Endothelial cell (in vitro differentiated cells): ENCODE data around the gene MRTO4. TPM values are rescaled to one million over a fixed set of nuclear protein-coding genes. Genes with fewer than 3 reads are reported as not detected.
A peak's percentile ranks its signal among the peaks of the same experiment; 100 is the strongest.
"Not testable (repeated sequence)": the region's sequence is repeated elsewhere in the genome, so short reads cannot be mapped to it uniquely, and the experiment has no call there.

Experiments
- DNase-seq: peaks from one replicate; pipeline ENCODE4 v3.0.0; 2021; ENCODE audit warnings: low spot score
- H3K27ac Mint-ChIP-seq: one replicate; pipeline ENCODE4 v1.8.0; 2021; ENCODE audit warnings: mixed read lengths, inconsistent platforms; ENCODE audit not compliant: unreplicated experiment
- H3K27me3 Mint-ChIP-seq: one replicate; pipeline ENCODE4 v1.8.0; 2021; ENCODE audit warnings: mild to moderate bottlenecking, moderate library complexity, mixed read lengths, inconsistent platforms; ENCODE audit not compliant: unreplicated experiment
- H3K36me3 Mint-ChIP-seq: one replicate; pipeline ENCODE4 v1.8.0; 2021; ENCODE audit warnings: mild to moderate bottlenecking, low read depth, mixed read lengths, inconsistent platforms; ENCODE audit not compliant: unreplicated experiment
- H3K4me1 Mint-ChIP-seq: one replicate; pipeline ENCODE4 v1.8.0; 2021; ENCODE audit warnings: mild to moderate bottlenecking, mixed read lengths, inconsistent platforms; ENCODE audit not compliant: unreplicated experiment
- H3K4me3 Mint-ChIP-seq: one replicate; pipeline ENCODE4 v1.8.0; 2021; ENCODE audit warnings: mild to moderate bottlenecking, mixed read lengths, inconsistent platforms; ENCODE audit not compliant: unreplicated experiment
- H3K9me3 Mint-ChIP-seq: one replicate; pipeline ENCODE4 v1.8.0; 2021; ENCODE audit warnings: mixed read lengths, inconsistent platforms; ENCODE audit not compliant: unreplicated experiment
- total RNA-seq: library from RNA; stranded (reverse); fragmentation: NEBNext Ultra II Directional; extraction: Animal tissue kit (Norgen Biotek cat#: 25700); gene quantifications from one replicate; pipeline ENCODE4 v1.2.1, GENCODE V29; 2021; ENCODE audit not compliant: unreplicated experiment
- TF ChIP-seq, protein P1 (sequence below): fragments of 200-600 bp; sonication (generic); IDR thresholded peaks from one replicate; pipeline ENCODE4 v1.5.0; 2021; ENCODE audit warnings: antibody characterized with exemption; ENCODE audit not compliant: unreplicated experiment

The MRTO4 gene
- total RNA-seq, 1 donor from 2014 or later = 22.4 TPM

- Mint-ChIP-seq H3K9me3 (no peaks in the 10 kb centered on the region), H3K36me3 (peaks cover 39% of the 10 kb centered on the region), H3K27me3 (peaks cover 5% of the 10 kb centered on the region), H3K4me1 (no peaks in the 10 kb centered on the region), H3K4me3 (no peak overlapping the region), H3K27ac (peak overlapping the region; percentile 8)
- TF ChIP-seq, protein P1, sequence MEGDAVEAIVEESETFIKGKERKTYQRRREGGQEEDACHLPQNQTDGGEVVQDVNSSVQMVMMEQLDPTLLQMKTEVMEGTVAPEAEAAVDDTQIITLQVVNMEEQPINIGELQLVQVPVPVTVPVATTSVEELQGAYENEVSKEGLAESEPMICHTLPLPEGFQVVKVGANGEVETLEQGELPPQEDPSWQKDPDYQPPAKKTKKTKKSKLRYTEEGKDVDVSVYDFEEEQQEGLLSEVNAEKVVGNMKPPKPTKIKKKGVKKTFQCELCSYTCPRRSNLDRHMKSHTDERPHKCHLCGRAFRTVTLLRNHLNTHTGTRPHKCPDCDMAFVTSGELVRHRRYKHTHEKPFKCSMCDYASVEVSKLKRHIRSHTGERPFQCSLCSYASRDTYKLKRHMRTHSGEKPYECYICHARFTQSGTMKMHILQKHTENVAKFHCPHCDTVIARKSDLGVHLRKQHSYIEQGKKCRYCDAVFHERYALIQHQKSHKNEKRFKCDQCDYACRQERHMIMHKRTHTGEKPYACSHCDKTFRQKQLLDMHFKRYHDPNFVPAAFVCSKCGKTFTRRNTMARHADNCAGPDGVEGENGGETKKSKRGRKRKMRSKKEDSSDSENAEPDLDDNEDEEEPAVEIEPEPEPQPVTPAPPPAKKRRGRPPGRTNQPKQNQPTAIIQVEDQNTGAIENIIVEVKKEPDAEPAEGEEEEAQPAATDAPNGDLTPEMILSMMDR = no peak
- DNase-seq = no peak
Observed at GRCh38 chr1:19222979-19223824, 28.4 kb upstream of the MRTO4 start.

DNA sequence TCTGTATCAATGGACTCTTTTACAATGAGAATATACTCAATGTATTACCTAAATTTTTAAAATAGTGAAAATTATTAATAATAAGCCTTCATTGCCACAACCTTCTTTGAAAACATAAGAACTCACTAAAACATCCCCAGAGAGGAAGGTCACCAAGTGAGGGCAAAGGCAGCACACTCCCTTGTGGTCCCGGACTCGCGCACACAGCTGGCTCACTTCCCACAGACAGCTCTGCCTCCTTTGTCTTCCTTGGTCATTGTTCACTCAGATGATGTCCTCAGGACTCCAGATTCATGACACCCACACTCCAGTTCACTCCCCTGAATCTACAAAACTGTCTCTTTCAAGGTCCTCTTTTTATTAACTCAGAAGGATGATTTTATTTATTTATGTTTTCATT lies 22.4 kb upstream of the MRTO4 start:
- peaks cover 2% of the 10 kb centered on the region for H3K27me3 Mint-ChIP-seq
- TF ChIP-seq, protein P1 = no peak
- DNase-seq = no peak
- no peaks in the 10 kb centered on the region for H3K9me3 Mint-ChIP-seq
- H3K4me3 Mint-ChIP-seq = no peak overlapping the region
- no peaks in the 10 kb centered on the region for H3K4me1 Mint-ChIP-seq
- peaks cover 31% of the 10 kb centered on the region for H3K36me3 Mint-ChIP-seq
- H3K27ac Mint-ChIP-seq = no peak overlapping the region

DNA sequence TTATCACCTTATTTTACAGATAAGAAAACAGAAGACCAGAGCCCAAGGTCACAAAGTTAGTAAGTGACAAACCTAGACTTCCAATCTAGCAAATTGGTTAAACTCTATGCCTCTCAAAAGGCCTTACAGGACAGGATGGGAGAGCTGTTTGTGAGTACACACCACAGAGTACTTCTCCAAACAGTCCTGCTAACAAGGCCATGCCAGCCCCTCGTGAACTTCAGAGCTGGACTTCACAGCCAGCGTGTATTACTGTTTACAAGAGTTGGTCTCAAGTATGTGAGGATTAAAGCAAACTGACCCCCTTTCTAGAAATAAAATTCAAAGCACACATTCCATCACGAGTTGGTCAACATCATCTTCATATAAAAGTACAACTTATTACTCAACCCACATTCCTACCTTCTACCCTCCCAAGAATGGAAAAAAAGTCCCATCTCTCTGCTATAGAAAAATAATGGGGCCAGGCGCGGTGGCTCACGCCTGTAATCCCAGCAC lies 21.7 kb upstream of the MRTO4 start:
- TF ChIP-seq, protein P1 = no peak
- no peak for DNase-seq
- Mint-ChIP-seq H3K27ac (no peak overlapping the region), H3K27me3 (peaks cover 2% of the 10 kb centered on the region), H3K4me3 (no peak overlapping the region), H3K36me3 (peaks cover 24% of the 10 kb centered on the region), H3K9me3 (no peaks in the 10 kb centered on the region), H3K4me1 (no peaks in the 10 kb centered on the region)

- not testable (repeated sequence) for H3K27ac Mint-ChIP-seq, H3K9me3 Mint-ChIP-seq, H3K4me3 Mint-ChIP-seq, H3K4me1 Mint-ChIP-seq, H3K27me3 Mint-ChIP-seq, DNase-seq
- peaks cover 16% of the 10 kb centered on the region for H3K36me3 Mint-ChIP-seq
Observed at GRCh38 chr1:19231736-19232523, 19.7 kb upstream of the MRTO4 start.

- Mint-ChIP-seq H3K36me3 (peaks cover 21% of the 10 kb centered on the region), H3K27ac (no peak overlapping the region), H3K4me3 (no peak overlapping the region), H3K9me3 (no peaks in the 10 kb centered on the region), H3K4me1 (no peaks in the 10 kb centered on the region), H3K27me3 (peaks cover 2% of the 10 kb centered on the region)
- DNase-seq = no peak
- TF ChIP-seq, protein P1 = no peak
Observed at GRCh38 chr1:19232524-19232846, 19.1 kb upstream of the MRTO4 start.
